Tibial nerve (tissue), 4 donors: ENCODE data around the gene EFCAB6.

Experiments used
- CTCF ChIP-seq, 5 experiments: fragments of 200-600 bp in 3 of 5; fragments of 450-650 bp in 2 of 5; sonication (generic) in 3 of 5; IDR thresholded peaks; one replicate each; pipeline ENCODE4 v1.5.1; 2016 to 2019; ENCODE audit warnings: antibody characterized with exemption in 5 of 5, mild to moderate bottlenecking in 3 of 5, moderate library complexity in 2 of 5
- EP300 ChIP-seq, 2 donors: sonication (generic); formaldehyde crosslinking; IDR thresholded peaks; one replicate each; pipeline ENCODE4 v1.6.1; 2017; ENCODE audit warnings: antibody characterized with exemption in 2 of 2, mild to moderate bottlenecking in 1 of 2
- POLR2A ChIP-seq, 2 donors: fragments of 450-650 bp; IDR thresholded peaks; one replicate each; pipeline ENCODE4 v1.6.1; 2017; ENCODE audit warnings: antibody characterized with exemption in 2 of 2, mild to moderate bottlenecking in 2 of 2, moderate library complexity in 2 of 2

GRCh38 chr22:43553451-43554258, 258.4 kb downstream of the EFCAB6 start:
- TF ChIP-seq CTCF (IDR thresholded peaks at IDR 0.05), result no peak
- no peak for TF ChIP-seq POLR2A (IDR thresholded peaks at IDR 0.05)
- no peak for TF ChIP-seq EP300 (IDR thresholded peaks at IDR 0.05)
